Adrenal gland (tissue), 5 donors: ENCODE measurements around the gene BLOC1S3.

Experiments
- CTCF ChIP-seq, 6 experiments: fragments of 450-650 bp in 4 of 6; fragments of 200-600 bp in 2 of 6; sonication (generic) in 1 of 6; IDR thresholded peaks; 1 replicate in 5 of 6; 2 replicates in 1 of 6; pipeline versions ENCODE4 v1.5.1 to v1.8.0; 2016 to 2021; ENCODE audit warnings: antibody characterized with exemption in 6 of 6, mild to moderate bottlenecking in 2 of 6, moderate library complexity in 1 of 6
- POLR2A ChIP-seq, 2 donors: fragments of 450-650 bp; IDR thresholded peaks; one replicate each; pipeline ENCODE4 v1.6.1; 2017; ENCODE audit warnings: antibody characterized with exemption in 2 of 2, mild to moderate bottlenecking in 2 of 2, moderate library complexity in 1 of 2
- donor health status: DM: no; HTN: no; CAD: no.

DNA sequence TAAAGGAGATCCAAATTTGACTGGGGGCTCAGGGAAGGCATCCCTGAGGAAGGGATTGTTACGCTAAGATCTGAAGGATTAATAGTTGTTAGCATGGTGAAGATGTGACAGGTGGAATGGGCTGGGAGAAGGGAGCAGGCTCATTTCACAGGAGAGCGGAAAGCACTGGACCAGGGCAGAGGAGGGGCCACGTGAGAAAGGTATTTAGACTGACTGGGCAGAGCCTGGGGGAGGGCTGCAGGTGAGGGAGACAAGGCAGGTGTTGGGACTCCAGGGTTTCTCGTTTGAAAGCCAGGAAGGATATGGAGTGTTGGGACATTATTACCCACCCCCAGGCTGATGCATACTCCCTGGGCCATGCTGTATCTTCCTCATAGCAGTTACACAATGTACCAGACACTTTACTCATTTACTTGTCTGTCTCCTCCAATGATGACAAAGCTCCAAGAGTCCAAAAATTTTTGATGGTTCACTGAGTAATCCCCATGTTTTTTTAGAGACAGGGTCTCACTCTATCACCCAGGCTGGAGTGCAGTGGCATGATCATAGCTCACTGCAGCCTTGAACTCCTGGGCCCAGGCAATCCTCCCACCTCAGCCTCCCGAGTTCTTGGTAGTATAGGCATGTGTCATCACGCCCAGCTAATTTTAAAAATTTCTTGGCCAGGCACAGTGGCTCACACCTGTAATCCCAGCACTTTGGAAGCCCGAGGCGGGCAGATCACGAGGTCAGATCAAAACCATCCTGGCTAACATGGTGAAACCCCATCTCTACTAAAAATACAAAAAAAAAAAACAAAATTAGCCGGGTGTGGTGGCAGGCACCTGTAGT lies 2.9 kb upstream of the BLOC1S3 start:
- TF ChIP-seq CTCF (IDR thresholded peaks at IDR 0.05) = no peak
- TF ChIP-seq POLR2A (IDR thresholded peaks at IDR 0.05) = no peak
